ENCODE results near the gene RSAD2.
"Not testable (repeated sequence)": the region's sequence is repeated elsewhere in the genome, so short reads cannot be mapped to it uniquely, and the experiment has no call there.

Gene RSAD2

GRCh38 chr2:6928452-6928851 is 50.9 kb downstream of the RSAD2 start:
- no peak for DNase-seq

DNA sequence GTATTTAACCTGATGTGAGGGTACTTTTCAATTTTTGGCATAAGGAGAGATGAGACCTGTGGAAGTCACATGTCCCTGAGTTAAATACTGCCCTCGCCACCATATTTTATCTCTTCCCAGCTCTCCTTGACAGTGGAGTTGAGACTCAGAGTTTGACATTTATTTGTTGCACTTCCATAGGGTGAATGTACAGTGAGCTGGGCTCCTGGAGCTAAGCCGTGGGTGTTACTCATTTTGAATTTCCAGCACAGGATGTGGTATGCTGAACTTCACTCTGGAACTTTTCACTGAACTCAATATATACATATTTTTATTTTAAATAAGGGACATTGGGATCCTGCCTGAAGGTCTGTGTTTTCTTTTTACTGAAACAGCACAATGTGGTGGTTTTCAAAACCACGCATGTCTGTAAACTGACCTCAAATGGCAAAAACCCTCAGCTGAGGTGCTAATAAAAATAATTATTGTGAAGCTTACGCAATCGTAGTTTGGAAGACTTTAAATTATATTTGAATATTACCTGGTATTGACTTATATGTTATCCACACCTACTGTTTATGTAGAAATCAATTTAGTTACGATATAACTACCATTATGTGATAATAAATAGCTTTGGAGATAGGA is 51.7 kb downstream of the RSAD2 start:
- no peak for DNase-seq

GRCh38 chr2:6930923-6931647 is 53.5 kb downstream of the RSAD2 start:
- DNase-seq = no peak

DNA sequence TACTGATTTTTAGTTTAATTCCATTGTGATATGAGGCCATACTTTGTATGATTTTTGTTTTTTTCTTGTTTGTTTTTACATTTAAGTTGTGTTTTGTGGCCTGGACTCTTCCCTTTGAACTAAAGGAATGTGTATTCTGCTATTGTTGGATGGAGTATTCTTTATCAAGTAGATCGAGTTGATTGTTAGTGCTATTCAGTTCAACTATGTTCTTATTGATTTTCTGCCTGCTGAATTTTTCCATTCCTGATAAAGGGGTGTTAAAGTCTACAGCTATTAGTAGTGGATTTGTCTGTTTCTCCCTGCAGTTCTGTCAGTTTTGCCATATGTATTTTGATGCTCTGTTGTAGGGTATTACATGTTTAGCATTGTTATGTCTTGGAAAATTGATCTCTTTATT is 54.2 kb downstream of the RSAD2 start:
- no peak for DNase-seq

- no peak for DNase-seq
These were observed 54.6 kb downstream of the RSAD2 start for GRCh38 chr2:6932206-6932605.

- no peak for DNase-seq
These were observed 55.3 kb downstream of the RSAD2 start for GRCh38 chr2:6932828-6933227.

GRCh38 chr2:6933911-6934310 is 56.3 kb downstream of the RSAD2 start:
- DNase-seq = no peak

DNA sequence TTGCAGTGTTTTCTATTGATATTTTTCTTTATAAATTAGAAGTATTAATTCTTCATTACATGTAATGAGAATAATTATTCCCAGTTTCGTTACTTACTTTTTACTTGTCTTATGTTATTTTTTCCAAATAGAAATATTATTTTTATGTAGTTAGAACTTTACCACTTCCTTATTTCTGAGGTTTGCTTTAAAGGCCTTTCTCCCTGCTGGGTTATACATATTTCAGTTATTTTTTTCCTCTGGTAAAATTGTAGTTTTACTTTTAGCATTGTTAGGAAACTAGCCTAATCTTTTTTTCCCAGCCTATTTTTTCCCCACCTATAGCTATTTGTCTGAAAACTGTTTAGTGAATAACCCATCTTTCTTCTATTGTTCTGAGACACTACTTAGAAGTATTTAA is 56.8 kb downstream of the RSAD2 start:
- DNase-seq = no peak

- DNase-seq = no peak
These were observed 57.4 kb downstream of the RSAD2 start for GRCh38 chr2:6934758-6935651.

DNA sequence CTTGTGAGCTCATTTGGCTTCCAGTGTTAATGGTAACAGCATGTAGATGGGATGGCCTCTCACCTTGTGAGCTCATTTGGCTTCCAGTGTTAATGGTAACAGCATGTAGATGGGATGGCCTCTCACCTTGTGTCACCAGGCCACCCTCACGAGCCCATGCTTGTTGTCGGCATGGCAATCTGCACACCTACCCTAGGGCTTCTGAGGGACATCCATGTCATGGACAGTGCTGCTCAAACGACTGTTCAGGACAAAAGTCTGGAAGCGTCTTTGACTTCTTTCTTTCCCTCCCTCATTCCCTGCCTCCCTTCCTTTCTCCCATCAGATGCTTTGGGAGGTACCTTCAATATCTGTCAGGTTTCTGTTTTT is 58.1 kb downstream of the RSAD2 start:
- DNase-seq = not testable (repeated sequence)

DNA sequence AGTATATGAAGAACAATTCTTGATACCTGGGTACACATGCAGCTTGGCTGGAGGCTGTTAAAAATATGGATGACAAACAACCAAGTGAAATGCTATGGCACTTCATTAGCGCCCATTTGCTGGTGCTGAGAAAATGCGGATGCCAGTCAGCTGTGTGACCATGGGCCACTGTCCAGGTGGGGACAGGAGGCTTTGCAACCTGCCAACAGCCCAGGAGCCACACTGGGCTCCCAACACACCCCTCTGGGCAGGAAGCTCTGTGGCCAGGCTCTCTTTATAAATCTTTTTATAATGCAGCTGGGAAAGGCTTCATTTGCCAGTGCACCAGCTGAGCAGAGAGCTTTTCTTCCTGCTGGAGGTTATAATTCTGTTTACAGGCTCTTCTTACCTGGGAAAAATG is 59.6 kb downstream of the RSAD2 start:
- no peak for DNase-seq

GRCh38 chr2:6937582-6937981 is 60.0 kb downstream of the RSAD2 start:
- DNase-seq = no peak

- DNase-seq = no peak
These were observed 61.5 kb downstream of the RSAD2 start for GRCh38 chr2:6939071-6939470.

DNA sequence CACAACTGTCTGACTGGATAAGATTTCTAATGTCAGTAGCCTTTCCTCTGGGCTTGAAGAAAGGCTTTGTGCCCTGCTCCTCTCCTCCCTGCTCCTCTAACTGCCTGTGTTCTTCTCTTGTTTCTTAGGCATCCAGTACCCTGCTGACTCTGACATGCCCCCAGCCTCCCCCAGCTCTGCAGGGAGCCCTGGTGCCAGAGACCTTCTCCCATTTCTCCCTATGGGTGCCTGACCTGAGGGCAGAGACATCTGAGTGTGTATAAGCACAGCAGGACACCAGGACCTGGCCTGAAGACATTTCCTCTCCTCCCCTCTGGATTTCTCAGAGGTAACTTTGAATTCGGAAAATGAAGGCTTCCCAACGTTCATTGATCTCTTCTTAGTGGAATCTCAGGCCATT is 63.2 kb downstream of the RSAD2 start:
- DNase-seq = no peak

DNA sequence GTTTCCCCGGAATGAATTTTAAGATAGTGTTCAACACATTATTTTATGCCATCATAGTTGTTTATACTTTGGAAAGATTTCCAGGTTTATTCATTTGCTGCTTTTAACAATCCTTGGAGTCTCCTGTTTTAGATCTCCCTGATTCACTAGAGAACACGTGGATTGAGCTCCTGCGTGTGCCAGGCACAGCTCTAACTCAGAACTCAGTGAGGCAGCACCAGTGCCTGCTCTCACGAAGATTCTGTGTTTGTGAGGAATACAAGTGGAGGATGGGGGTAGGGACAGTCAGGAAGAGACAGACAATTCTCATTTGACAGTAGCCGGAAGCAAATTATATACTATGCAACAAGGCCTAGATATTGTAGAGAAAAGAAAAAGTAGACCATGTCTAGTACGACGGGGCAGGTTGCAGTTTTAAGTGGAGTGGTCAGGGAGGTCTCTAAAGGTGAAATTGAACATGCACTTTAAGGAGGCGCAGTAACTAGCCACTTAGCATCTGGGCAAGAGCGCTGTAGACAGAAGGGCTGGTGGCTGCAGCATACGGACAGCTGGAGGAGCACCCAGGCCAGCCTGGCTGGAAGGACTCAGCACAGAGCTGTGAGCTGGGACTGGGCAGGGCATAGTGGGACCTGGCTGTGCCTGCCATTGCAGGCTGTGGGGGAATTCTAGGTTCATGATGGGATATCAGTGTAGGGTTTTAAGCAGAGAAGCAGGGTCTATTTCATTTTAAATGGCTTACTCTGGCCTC is 63.9 kb downstream of the RSAD2 start:
- no peak for DNase-seq

GRCh38 chr2:6942848-6943247 is 65.3 kb downstream of the RSAD2 start:
- DNase-seq = no peak

DNA sequence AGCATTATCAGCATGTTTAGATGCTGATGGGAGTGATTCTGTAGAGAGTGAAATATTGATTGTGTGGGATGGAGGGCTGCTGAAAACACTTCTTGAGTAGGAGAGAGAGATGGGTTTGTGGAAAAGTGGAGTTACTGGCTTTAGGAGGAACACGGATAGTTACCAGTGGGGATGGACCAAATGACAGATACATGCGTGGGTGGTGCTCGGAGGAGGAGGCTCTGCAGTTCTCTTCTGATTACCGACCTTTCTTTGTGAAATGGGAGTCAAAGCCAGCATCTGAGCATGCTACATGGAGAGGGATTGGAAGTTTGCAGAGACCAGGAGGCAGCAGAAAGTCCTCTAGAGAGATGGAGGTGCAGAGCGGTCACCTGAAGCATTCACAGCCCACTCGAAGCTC is 65.9 kb downstream of the RSAD2 start:
- no peak for DNase-seq

- DNase-seq = no peak
These were observed 66.4 kb downstream of the RSAD2 start for GRCh38 chr2:6943971-6944370.

DNA sequence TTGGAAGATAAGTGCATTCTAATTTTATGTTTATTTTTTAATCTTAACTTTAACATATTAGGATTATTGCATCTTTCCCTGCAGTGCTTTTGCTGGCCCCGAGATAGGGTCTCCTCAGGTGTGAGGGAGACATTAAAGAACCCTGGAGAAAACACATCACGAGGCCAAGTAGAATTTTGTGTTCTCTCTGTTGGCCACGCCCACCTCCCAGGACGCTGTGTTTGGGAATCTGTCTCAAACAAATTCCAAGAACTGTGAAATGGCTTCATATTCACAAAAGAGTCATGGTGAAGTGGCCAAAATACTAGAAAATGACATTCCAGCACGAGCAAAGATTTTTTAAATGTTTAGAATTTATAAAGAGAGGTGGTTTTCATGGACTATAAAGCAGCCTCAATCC is 67.0 kb downstream of the RSAD2 start:
- DNase-seq = no peak

- no peak for DNase-seq
These were observed 67.7 kb downstream of the RSAD2 start for GRCh38 chr2:6945087-6945813.

GRCh38 chr2:6945821-6946220 is 68.2 kb downstream of the RSAD2 start:
- no peak for DNase-seq

GRCh38 chr2:6946722-6947121 is 69.1 kb downstream of the RSAD2 start:
- no peak for DNase-seq
